Pancreas (tissue), 10 donors: ENCODE results near the gene NPIPB2. TPM values are rescaled to one million over a fixed set of nuclear protein-coding genes. Genes with fewer than 3 reads are reported as not detected.
"Not testable (repeated sequence)": the region's sequence is repeated elsewhere in the genome, so short reads cannot be mapped to it uniquely, and the experiment has no call there.

Experiments used
- ATAC-seq, 4 donors: fragments of 200-7000 bp; cut with Tn5 transposase; one replicate each; pipeline versions ENCODE4 v1.8.0 to v1.9.1; 2020; ENCODE audit warnings: mild to moderate bottlenecking in 4 of 4, moderate library complexity in 4 of 4
- DNase-seq, 6 donors: peaks; one replicate each; pipeline ENCODE4 v3.0.0-alpha.2; 2020
- FAIRE-seq: peaks from 2 replicates; lab custom pipeline; 2012; peaks lifted over from hg19 to GRCh38; lab: Jason Lieb, UNC
- H3K27ac ChIP-seq, 4 donors: fragments of 200-600 bp; sonication (generic); 1 replicate in 3 of 4; 2 replicates in 1 of 4; pipeline versions ENCODE4 v1.5.0 to v1.8.0; 2020
- H3K27me3 ChIP-seq, 4 donors: fragments of 200-600 bp; one replicate each; pipeline ENCODE4 v1.8.0; 2021
- H3K36me3 ChIP-seq, 3 donors: fragments of 200-600 bp; sonication (generic) in 1 of 3; one replicate each; pipeline versions ENCODE4 v1.5.0 to v1.8.0; 2020 to 2021
- H3K4me1 ChIP-seq, 3 donors: fragments of 200-600 bp; one replicate each; pipeline ENCODE4 v1.8.0; 2021
- H3K4me3 ChIP-seq, 4 donors: fragments of 200-600 bp; sonication (generic) in 2 of 4; one replicate each; pipeline versions ENCODE4 v1.5.0 to v1.8.0; 2020 to 2021
- H3K9me3 ChIP-seq, 4 donors: fragments of 200-600 bp; one replicate each; pipeline ENCODE4 v1.8.0; 2021
- CTCF ChIP-seq, 4 donors: fragments of 200-600 bp; sonication (generic) in 3 of 4; IDR thresholded peaks; one replicate each; pipeline versions ENCODE4 v1.5.0 to v1.8.0; 2021; ENCODE audit warnings: antibody characterized with exemption in 4 of 4
- WGBS, 2 donors: extraction: QIAGEN DNeasy Blood & Tissue Kit; methylation state at CpG; one replicate each; pipeline ENCODE4 v1.1.7; 2013; 5-methylcytosine and 5-hydroxymethylcytosine counted together
- intact Hi-C, 3 donors: fragments of 100-400 bp; cut with DNase I; formaldehyde crosslinking; loops; one replicate each; pipeline versions ENCODE4 v1.11.1 to v1.14.2; 2022
- polyA plus RNA-seq, 2 donors: library from polyadenylated mRNA; stranded (reverse); fragments of 200-250 nt; gene quantifications; one replicate each; pipeline ENCODE4 v1.2.3, GENCODE V29; 2013
- total RNA-seq, 6 donors: library from RNA; stranded (reverse); fragmentation: NEBNext Ultra II Directional in 4 of 6; extraction: Animal tissue kit (Norgen Biotek cat#: 25700) in 4 of 6; gene quantifications; one replicate each; pipeline versions ENCODE4 v1.2.1 to v1.2.4, GENCODE V29; 2021 to 2023
- donor health status: healthy with polysubstance abuse.
- donor health status: DM: no; HTN: no; CAD: no; lungs with moderate emphysema.
- donor health status: DM: no; HTN: no; CAD: no.
- donor health status: control.
- donor health status: control.
- donor health status: Bipolar disorder and iron deficiency.
- donor health status: DM: yes; HTN: yes; CAD: no.
- donor health status: DM: no; HTN: no; CAD: no.
- donor health status: DM: no; HTN: no; CAD: no.
- donor health status: DM: yes; HTN: yes; CAD: no.

The NPIPB2 gene
- total and polyA plus RNA-seq, 8 donors = 0.92 to 10.0 (median 4.6) TPM

- WGBS, 2 donors = 87 to 90% methylated on average over 10 of the region's 10 CpGs
- no peak for TF ChIP-seq CTCF (IDR thresholded peaks at IDR 0.05)
- no peaks in the 10 kb centered on the region for H3K36me3 ChIP-seq
- no peaks in the 10 kb centered on the region for H3K9me3 ChIP-seq
- H3K27ac ChIP-seq = no peak overlapping the region
- no peak for FAIRE-seq
- ATAC-seq = no peak
- intact Hi-C loops = no loop called here
- no peaks in the 10 kb centered on the region for H3K4me1 ChIP-seq
- no peak overlapping the region for H3K4me3 ChIP-seq
- H3K27me3 ChIP-seq = no peaks in the 10 kb centered on the region
- DNase-seq = no peak
These were observed 15.9 kb upstream of the NPIPB2 start for GRCh38 chr16:11957591-11958395.

GRCh38 chr16:11956558-11956957 is 14.7 kb upstream of the NPIPB2 start:
- no peak for ATAC-seq
- Histone ChIP-seq H3K9me3 (no peaks in the 10 kb centered on the region), H3K4me1 (no peaks in the 10 kb centered on the region), H3K36me3 (no peaks in the 10 kb centered on the region), H3K4me3 (no peak overlapping the region), H3K27me3 (no peaks in the 10 kb centered on the region), H3K27ac (no peak overlapping the region)
- no peak for TF ChIP-seq CTCF (IDR thresholded peaks at IDR 0.05)
- DNase-seq = no peak
- no peak for FAIRE-seq
- 91 to 95% methylated on average over 2 of the region's 2 CpGs for WGBS, 2 donors
- intact Hi-C loops = no loop called here

GRCh38 chr16:11955713-11956123 is 13.9 kb upstream of the NPIPB2 start:
- no peak for TF ChIP-seq CTCF (IDR thresholded peaks at IDR 0.05)
- no peaks in the 10 kb centered on the region for H3K36me3 ChIP-seq
- no peak overlapping the region for H3K4me3 ChIP-seq
- FAIRE-seq (no peak), ATAC-seq (no peak), DNase-seq (no peak)
- WGBS, 2 donors = 65 to 71% methylated on average over 8 of the region's 8 CpGs
- no peak overlapping the region for H3K27ac ChIP-seq
- H3K4me1 ChIP-seq = no peaks in the 10 kb centered on the region
- no peaks in the 10 kb centered on the region for H3K27me3 ChIP-seq
- intact Hi-C loops = no loop called here
- H3K9me3 ChIP-seq = no peaks in the 10 kb centered on the region

- intact Hi-C loops, ATAC-seq: not testable (repeated sequence)
- WGBS, 2 donors = 77 to 79% methylated on average over 8 of the region's 8 CpGs
These were observed 11.7 kb upstream of the NPIPB2 start for GRCh38 chr16:11953576-11953975.

GRCh38 chr16:11950388-11950787 is 8.5 kb upstream of the NPIPB2 start:
- no peak overlapping the region for H3K4me3 ChIP-seq
- DNase-seq (no peak), FAIRE-seq (no peak), ATAC-seq (no peak)
- H3K27ac ChIP-seq = no peak overlapping the region
- WGBS, 2 donors = 84% methylated on average over 5 of the region's 5 CpGs
- H3K36me3 ChIP-seq = no peaks in the 10 kb centered on the region
- no peaks in the 10 kb centered on the region for H3K9me3 ChIP-seq
- H3K4me1 ChIP-seq = no peaks in the 10 kb centered on the region
- H3K27me3 ChIP-seq = no peaks in the 10 kb centered on the region
- TF ChIP-seq CTCF (IDR thresholded peaks at IDR 0.05) = no peak
- intact Hi-C loops = no loop called here

More at GRCh38 chr16:11953576-11953975, 11.7 kb upstream of the NPIPB2 start:
- H3K27ac ChIP-seq, H3K36me3 ChIP-seq, DNase-seq, H3K4me1 ChIP-seq, H3K9me3 ChIP-seq, H3K4me3 ChIP-seq, H3K27me3 ChIP-seq, FAIRE-seq: not testable (repeated sequence)
